ENCODE measurements around the gene APC.

APC gene

DNA sequence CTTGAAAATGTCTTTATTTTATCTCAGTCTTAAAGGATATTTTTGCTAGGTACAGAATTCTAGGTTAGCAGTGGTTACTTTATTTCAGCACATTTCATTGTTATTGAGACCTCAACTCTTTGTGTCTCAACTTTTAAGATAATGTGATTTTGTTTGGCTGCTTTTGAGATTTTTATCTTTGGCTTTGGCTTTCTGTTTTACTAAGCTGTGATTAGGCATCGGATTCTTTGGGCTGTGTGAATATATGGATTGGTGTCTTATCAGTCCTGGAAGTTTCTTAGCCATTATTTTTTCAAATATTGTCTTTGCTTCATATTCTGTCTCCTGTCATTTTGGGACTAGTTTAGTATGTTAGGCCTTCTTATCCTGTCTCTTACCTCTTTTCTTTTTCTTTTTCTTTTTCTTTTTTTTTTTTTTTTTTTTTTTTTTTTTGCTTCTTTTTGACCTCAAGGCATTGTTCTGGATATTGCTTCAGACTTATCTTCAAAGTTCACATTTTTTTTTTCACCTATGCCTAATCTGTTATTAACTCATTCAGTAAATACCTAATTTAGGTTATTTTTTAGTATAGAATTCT lies 20.1 kb upstream of the APC start:
- no peak for DNase-seq (ENCODE audit: low read depth)
- H3K4me1 ChIP-seq (ENCODE audit: control insufficient read depth, insufficient read depth, low read length), result no peaks in the 10 kb centered on the region
- H3K4me3 ChIP-seq (ENCODE audit: low read length), result no peak overlapping the region
- no peak overlapping the region for H3K9ac ChIP-seq (ENCODE audit: low read length)
- H3K27me3 ChIP-seq (replicated peaks; ENCODE audit: control insufficient read depth, insufficient read depth, low read length), result no peaks in the 10 kb centered on the region
- H3K9me3 ChIP-seq (ENCODE audit: control insufficient read depth, low read length), result no peaks in the 10 kb centered on the region
- H3K36me3 ChIP-seq (ENCODE audit: control insufficient read depth, insufficient read depth, low read length, severe bottlenecking), result no peaks in the 10 kb centered on the region

DNA sequence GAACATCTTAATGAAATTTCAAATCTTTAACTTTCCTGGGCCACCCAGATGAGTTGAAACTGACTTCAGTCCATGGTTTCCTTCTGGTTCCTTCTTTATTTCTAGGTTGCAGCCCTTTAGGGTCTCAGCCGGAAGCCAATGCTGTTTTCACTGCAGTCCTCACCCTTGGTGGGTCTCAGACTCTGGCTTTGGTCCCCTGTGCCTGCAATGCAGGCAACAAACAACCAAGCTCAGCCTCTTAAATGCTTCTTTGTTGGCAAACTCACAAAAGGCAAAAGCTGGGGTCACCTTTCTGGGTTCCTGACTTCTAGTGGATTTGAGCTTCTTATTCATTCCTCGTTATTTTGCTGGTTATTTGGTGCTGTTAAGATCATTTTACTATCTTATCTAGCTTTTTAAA lies 19.3 kb upstream of the APC start:
- H3K9me3 ChIP-seq (ENCODE audit: control insufficient read depth, low read length), result no peaks in the 10 kb centered on the region
- H3K27me3 ChIP-seq (replicated peaks; ENCODE audit: control insufficient read depth, insufficient read depth, low read length), result no peaks in the 10 kb centered on the region
- H3K9ac ChIP-seq (ENCODE audit: low read length), result no peak overlapping the region
- H3K4me1 ChIP-seq (ENCODE audit: control insufficient read depth, insufficient read depth, low read length), result no peaks in the 10 kb centered on the region
- H3K36me3 ChIP-seq (ENCODE audit: control insufficient read depth, insufficient read depth, low read length, severe bottlenecking), result no peaks in the 10 kb centered on the region
- H3K4me3 ChIP-seq (ENCODE audit: low read length), result no peak overlapping the region
- DNase-seq (ENCODE audit: low read depth), result no peak

DNA sequence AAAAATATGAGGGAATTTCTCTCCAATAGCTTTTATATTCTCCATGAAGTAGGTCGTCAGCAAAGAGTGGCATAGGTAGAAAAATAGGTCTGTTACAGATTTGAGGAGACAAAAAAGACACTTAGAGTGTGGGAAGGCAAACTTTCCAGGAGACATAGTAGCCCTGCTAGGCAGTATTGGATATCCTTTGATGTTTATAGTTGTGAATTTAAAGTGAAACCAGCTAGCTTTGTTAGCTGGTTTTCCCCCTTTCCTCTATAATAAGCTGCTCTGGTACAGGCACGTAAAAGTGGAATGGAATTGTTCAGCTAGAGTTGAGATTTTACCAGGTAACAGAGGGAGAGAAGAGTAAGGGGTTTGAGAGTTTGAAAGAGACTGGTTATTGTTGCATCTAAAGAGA lies 17.1 kb upstream of the APC start:
- H3K36me3 ChIP-seq (ENCODE audit: control insufficient read depth, insufficient read depth, low read length, severe bottlenecking), result no peaks in the 10 kb centered on the region
- DNase-seq (ENCODE audit: low read depth), result no peak
- H3K4me3 ChIP-seq (ENCODE audit: low read length), result no peak overlapping the region
- no peaks in the 10 kb centered on the region for H3K9me3 ChIP-seq (ENCODE audit: control insufficient read depth, low read length)
- no peaks in the 10 kb centered on the region for H3K4me1 ChIP-seq (ENCODE audit: control insufficient read depth, insufficient read depth, low read length)
- H3K9ac ChIP-seq (ENCODE audit: low read length), result no peak overlapping the region
- H3K27me3 ChIP-seq (replicated peaks; ENCODE audit: control insufficient read depth, insufficient read depth, low read length), result no peaks in the 10 kb centered on the region

DNA sequence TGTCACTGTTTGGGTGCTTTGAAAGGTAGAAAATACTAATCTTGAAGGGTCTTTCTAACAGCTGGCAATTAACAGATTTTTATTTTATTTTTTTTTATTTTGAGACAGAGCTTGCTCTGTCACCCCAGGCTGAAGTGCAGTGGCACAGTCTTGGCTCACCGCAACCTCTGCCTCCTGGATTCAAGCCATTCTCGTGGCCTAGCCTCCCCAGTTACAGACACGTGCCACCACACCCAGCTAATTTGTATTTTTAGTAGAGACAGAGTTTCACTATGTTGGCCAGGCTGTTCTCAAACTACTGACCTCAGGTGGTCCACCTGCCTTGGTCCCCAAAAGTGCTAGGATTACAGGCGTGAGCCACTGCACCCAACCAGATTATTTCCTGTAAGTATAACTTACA lies 12.8 kb upstream of the APC start:
- H3K36me3 ChIP-seq (ENCODE audit: control insufficient read depth, insufficient read depth, low read length, severe bottlenecking), result no peaks in the 10 kb centered on the region
- no peak for DNase-seq (ENCODE audit: low read depth)
- H3K27me3 ChIP-seq (replicated peaks; ENCODE audit: control insufficient read depth, insufficient read depth, low read length), result no peaks in the 10 kb centered on the region
- H3K9me3 ChIP-seq (ENCODE audit: control insufficient read depth, low read length), result no peaks in the 10 kb centered on the region
- no peak overlapping the region for H3K9ac ChIP-seq (ENCODE audit: low read length)
- no peaks in the 10 kb centered on the region for H3K4me1 ChIP-seq (ENCODE audit: control insufficient read depth, insufficient read depth, low read length)
- H3K4me3 ChIP-seq (ENCODE audit: low read length), result no peak overlapping the region

DNA sequence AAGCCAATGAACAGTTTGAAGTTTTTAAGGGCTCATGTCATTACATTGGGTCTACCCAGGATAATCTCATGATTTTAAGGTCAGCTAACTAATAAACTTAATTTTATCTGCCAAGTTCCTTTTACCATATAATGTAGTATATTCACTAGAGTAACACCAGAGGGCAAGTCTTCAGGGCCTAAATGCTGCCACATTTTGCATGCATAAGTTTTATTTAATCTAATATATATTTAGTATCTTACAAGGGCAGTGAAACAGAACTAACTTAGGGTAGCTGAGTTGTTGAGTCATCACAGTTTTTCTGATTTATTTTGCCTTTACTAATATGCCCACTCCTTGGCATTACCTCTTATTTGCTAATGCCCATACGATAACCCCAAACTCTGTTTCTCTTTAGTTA lies 8.1 kb upstream of the APC start:
- DNase-seq (ENCODE audit: low read depth), result no peak

DNA sequence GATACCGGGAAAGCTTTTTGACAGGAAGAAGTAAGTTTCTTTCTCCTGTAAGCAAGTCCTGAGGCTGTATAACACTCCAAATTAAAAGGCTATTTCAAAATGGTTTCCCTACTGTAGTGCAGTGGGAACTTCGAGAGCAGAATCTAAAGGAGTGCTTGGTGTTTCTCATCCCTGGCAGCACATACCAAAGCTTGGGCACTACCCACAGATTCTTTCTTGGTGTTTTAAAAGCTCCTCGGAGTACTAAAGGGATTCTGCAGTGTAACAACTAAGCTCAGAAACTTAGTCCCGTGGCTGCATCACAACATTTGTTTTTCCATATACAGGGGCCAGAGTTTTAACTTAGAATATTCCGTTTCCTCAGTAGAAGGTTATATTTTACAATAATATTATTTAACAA lies 5.6 kb upstream of the APC start:
- peaks cover 14% of the 10 kb centered on the region for H3K4me1 ChIP-seq (ENCODE audit: control insufficient read depth, insufficient read depth, low read length)
- H3K9me3 ChIP-seq (ENCODE audit: control insufficient read depth, low read length), result no peaks in the 10 kb centered on the region
- H3K9ac ChIP-seq (ENCODE audit: low read length), result no peak overlapping the region
- no peak overlapping the region for H3K4me3 ChIP-seq (ENCODE audit: low read length)
- H3K36me3 ChIP-seq (ENCODE audit: control insufficient read depth, insufficient read depth, low read length, severe bottlenecking), result no peaks in the 10 kb centered on the region
- DNase-seq (ENCODE audit: low read depth), result no peak
- H3K27me3 ChIP-seq (replicated peaks; ENCODE audit: control insufficient read depth, insufficient read depth, low read length), result no peaks in the 10 kb centered on the region

More for the DNA sequence above, 8.1 kb upstream of the APC start:
- no peaks in the 10 kb centered on the region for H3K27me3 ChIP-seq (replicated peaks; ENCODE audit: control insufficient read depth, insufficient read depth, low read length)
- H3K9ac ChIP-seq (ENCODE audit: low read length), result no peak overlapping the region
- no peaks in the 10 kb centered on the region for H3K9me3 ChIP-seq (ENCODE audit: control insufficient read depth, low read length)
- no peaks in the 10 kb centered on the region for H3K36me3 ChIP-seq (ENCODE audit: control insufficient read depth, insufficient read depth, low read length, severe bottlenecking)
- H3K4me3 ChIP-seq (ENCODE audit: low read length), result no peak overlapping the region
- H3K4me1 ChIP-seq (ENCODE audit: control insufficient read depth, insufficient read depth, low read length), result no peaks in the 10 kb centered on the region

DNA sequence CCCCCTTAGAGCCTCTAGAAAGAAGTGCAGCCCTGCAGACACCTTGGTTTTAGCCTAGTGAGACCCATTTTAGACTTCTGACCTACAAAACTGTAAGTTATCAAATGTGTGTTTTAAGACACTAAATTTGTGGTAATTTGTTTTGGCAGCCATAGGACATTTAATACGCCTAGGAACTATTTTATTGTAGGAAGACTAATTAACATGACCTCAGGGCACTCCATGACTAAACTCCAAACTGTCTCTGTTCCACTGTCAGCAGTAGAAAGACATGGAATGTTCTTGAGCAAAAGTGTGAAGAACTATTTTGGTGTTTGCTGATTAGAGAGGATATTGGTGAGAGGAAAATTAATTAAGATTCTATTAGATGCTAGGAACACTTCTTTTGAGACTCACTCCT lies 4.1 kb upstream of the APC start:
- H3K4me3 ChIP-seq (ENCODE audit: low read length), result no peak overlapping the region

DNA sequence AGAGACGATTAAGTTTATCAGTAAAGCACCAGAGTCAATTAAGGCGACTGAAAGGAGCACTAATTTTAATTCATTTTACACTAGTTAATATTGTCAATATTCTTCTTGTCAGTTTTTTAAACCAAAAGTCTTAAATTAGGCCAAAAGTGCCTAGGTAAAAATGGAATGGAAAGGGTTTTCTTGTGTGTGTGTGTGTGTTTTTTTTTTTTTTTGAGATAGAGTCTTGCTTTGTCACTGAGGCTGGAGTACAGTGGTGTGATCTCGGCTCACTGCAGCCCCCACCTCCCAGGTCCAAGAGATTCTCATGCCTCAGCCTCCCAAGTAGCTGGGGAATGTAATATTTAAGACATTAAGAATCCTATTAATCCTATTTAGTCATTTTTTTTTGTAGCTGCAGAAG lies 3.1 kb upstream of the APC start:
- H3K4me1 ChIP-seq (ENCODE audit: control insufficient read depth, insufficient read depth, low read length), result peaks cover 29% of the 10 kb centered on the region
- H3K36me3 ChIP-seq (ENCODE audit: control insufficient read depth, insufficient read depth, low read length, severe bottlenecking), result no peaks in the 10 kb centered on the region
- no peak overlapping the region for H3K9ac ChIP-seq (ENCODE audit: low read length)
- H3K9me3 ChIP-seq (ENCODE audit: control insufficient read depth, low read length), result no peaks in the 10 kb centered on the region
- no peak for DNase-seq (ENCODE audit: low read depth)
- H3K27me3 ChIP-seq (replicated peaks; ENCODE audit: control insufficient read depth, insufficient read depth, low read length), result no peaks in the 10 kb centered on the region
- H3K4me3 ChIP-seq (ENCODE audit: low read length), result no peak overlapping the region

More for the DNA sequence above, 4.1 kb upstream of the APC start:
- Histone ChIP-seq H3K4me1 (ENCODE audit: control insufficient read depth, insufficient read depth, low read length) (peaks cover 22% of the 10 kb centered on the region), H3K9ac (ENCODE audit: low read length) (no peak overlapping the region), H3K36me3 (ENCODE audit: control insufficient read depth, insufficient read depth, low read length, severe bottlenecking) (no peaks in the 10 kb centered on the region), H3K27me3 (replicated peaks; ENCODE audit: control insufficient read depth, insufficient read depth, low read length) (no peaks in the 10 kb centered on the region), H3K9me3 (ENCODE audit: control insufficient read depth, low read length) (no peaks in the 10 kb centered on the region)
- DNase-seq (ENCODE audit: low read depth), result no peak

DNA sequence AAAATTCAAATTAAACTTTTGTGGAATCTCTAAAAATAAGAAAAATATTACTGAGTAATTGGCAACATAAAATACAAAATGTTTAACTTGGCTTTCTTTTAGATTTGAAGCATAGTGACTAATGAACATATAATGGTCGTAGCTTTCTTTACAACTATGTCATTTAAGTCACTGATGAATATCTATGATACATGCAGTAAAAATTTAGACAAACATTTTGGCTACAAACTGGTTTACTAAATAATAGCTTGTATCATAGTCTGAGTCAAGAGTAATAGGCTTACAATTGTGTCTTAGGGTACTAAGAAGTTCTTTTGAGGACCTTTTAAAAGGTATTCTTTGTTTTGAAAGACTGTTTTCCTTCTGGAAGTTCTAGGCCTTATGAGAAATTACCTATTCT lies 2.0 kb upstream of the APC start:
- Histone ChIP-seq H3K27me3 (replicated peaks; ENCODE audit: control insufficient read depth, insufficient read depth, low read length) (no peaks in the 10 kb centered on the region), H3K9ac (ENCODE audit: low read length) (no peak overlapping the region), H3K4me3 (ENCODE audit: low read length) (no peak overlapping the region), H3K36me3 (ENCODE audit: control insufficient read depth, insufficient read depth, low read length, severe bottlenecking) (no peaks in the 10 kb centered on the region), H3K9me3 (ENCODE audit: control insufficient read depth, low read length) (no peaks in the 10 kb centered on the region), H3K4me1 (ENCODE audit: control insufficient read depth, insufficient read depth, low read length) (peaks cover 29% of the 10 kb centered on the region)
- peak; percentile 48 for DNase-seq (ENCODE audit: low read depth)

DNA sequence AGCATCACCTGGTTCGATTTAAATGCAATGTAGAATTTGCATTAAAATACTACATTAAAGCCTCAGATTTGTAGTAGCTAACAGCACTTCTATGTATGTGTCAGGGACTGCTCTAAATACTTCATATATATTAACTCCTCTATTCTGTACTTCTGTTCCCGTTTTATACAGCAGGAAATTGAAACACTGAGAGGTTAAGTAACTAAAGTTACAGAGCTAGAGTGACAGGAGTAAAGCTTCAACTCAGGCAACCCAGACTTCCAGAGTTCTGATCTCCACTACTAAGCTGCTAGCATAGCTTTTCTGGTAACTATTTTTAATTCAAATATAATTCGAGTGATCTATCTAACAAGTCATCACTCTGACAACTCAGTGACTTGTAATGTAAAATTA lies 619 bp upstream of the APC start:
- peak; percentile 28 for DNase-seq (ENCODE audit: low read depth)

DNA sequence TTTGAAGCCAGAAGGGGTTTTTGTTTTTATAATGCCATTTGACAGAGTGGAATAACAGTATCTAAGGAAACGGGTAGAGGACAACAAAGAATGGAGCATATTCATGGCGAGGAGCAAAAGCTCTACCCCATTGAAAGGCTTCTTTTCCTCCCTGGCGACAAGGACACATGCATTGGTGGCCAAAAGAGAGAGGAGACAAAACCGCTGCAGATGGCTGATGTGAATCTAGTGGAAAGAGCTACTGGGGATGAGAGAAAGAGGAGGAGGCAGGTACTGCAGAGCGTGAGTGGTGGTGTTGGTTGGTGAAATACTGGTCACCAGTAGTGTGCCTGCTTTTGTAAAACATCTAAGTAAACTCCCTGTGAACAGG lies 491 bp downstream of the APC start:
- Histone ChIP-seq H3K9me3 (ENCODE audit: control insufficient read depth, low read length) (no peaks in the 10 kb centered on the region), H3K36me3 (ENCODE audit: control insufficient read depth, insufficient read depth, low read length, severe bottlenecking) (no peaks in the 10 kb centered on the region), H3K27me3 (replicated peaks; ENCODE audit: control insufficient read depth, insufficient read depth, low read length) (no peaks in the 10 kb centered on the region), H3K9ac (ENCODE audit: low read length) (peak overlapping the region; percentile 85), H3K4me1 (ENCODE audit: control insufficient read depth, insufficient read depth, low read length) (peaks cover 29% of the 10 kb centered on the region), H3K4me3 (ENCODE audit: low read length) (peak overlapping the region; percentile 91)
- DNase-seq (ENCODE audit: low read depth), result peak; percentile 25

More for the DNA sequence above, 619 bp upstream of the APC start:
- H3K9ac ChIP-seq (ENCODE audit: low read length), result peak overlapping the region; percentile 85
- no peaks in the 10 kb centered on the region for H3K9me3 ChIP-seq (ENCODE audit: control insufficient read depth, low read length)
- peaks cover 29% of the 10 kb centered on the region for H3K4me1 ChIP-seq (ENCODE audit: control insufficient read depth, insufficient read depth, low read length)
- peak overlapping the region; percentile 91 for H3K4me3 ChIP-seq (ENCODE audit: low read length)
- no peaks in the 10 kb centered on the region for H3K27me3 ChIP-seq (replicated peaks; ENCODE audit: control insufficient read depth, insufficient read depth, low read length)
- H3K36me3 ChIP-seq (ENCODE audit: control insufficient read depth, insufficient read depth, low read length, severe bottlenecking), result no peaks in the 10 kb centered on the region

DNA sequence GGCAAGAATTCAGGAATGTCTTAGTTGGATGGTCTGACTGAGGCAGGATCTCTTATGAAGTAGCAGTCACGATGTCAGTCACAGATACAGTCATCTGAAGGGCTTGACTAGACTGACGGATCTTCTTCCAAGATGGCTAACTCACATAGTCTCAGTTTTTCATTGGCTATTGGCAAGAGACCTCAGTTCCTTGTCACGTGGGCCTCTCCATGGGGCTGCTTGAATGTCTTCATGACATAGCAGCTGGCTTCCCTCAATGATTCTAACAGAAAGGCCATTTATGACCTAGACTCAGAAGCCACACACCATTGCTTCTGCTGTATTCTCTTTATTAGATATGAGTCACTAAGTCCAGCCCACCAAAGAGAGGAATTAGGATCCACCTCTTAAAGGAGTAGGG lies 4.7 kb downstream of the APC start:
- no peak for DNase-seq (ENCODE audit: low read depth)
- Histone ChIP-seq H3K27me3 (replicated peaks; ENCODE audit: control insufficient read depth, insufficient read depth, low read length) (no peaks in the 10 kb centered on the region), H3K4me3 (ENCODE audit: low read length) (no peak overlapping the region), H3K9me3 (ENCODE audit: control insufficient read depth, low read length) (no peaks in the 10 kb centered on the region), H3K36me3 (ENCODE audit: control insufficient read depth, insufficient read depth, low read length, severe bottlenecking) (no peaks in the 10 kb centered on the region), H3K4me1 (ENCODE audit: control insufficient read depth, insufficient read depth, low read length) (peaks cover 12% of the 10 kb centered on the region), H3K9ac (ENCODE audit: low read length) (no peak overlapping the region)

Data from adipocyte (in vitro differentiated cells).